Nephron (organoid): Measurements from ENCODE around the gene RPUSD4.
A peak's percentile ranks its signal among the peaks of the same experiment; 100 is the strongest.

Source experiments
- H3K27ac Mint-ChIP-seq, 3 experiments: 2 replicates each; pipeline ENCODE4 v1.8.0; 2020; ENCODE audit warnings: mixed read lengths in 3 of 3, mild to moderate bottlenecking in 2 of 3, moderate library complexity in 1 of 3
- H3K27me3 Mint-ChIP-seq: 2 replicates; pipeline ENCODE4 v1.8.0; 2021; ENCODE audit warnings: low read depth, mild to moderate bottlenecking, moderate library complexity, mixed read lengths
- H3K36me3 Mint-ChIP-seq: 2 replicates; pipeline ENCODE4 v1.8.0; 2020; ENCODE audit warnings: low read depth, mixed read lengths
- H3K4me1 Mint-ChIP-seq: 2 replicates; pipeline ENCODE4 v1.8.0; 2020; ENCODE audit warnings: mixed read lengths
- H3K4me3 Mint-ChIP-seq, 3 experiments: 2 replicates each; pipeline ENCODE4 v1.8.0; 2020; ENCODE audit warnings: mild to moderate bottlenecking in 3 of 3, mixed read lengths in 3 of 3, moderate library complexity in 2 of 3
- H3K9me3 Mint-ChIP-seq: 2 replicates; pipeline ENCODE4 v1.8.0; 2020; ENCODE audit warnings: mixed read lengths
- TF ChIP-seq, protein P1 (sequence below), 3 experiments: fragments of 200-600 bp; sonication (generic); IDR thresholded peaks; one replicate each; pipeline ENCODE4 v1.5.0; 2021; ENCODE audit warnings: antibody characterized with exemption in 3 of 3; ENCODE audit not compliant: unreplicated experiment in 3 of 3

The RPUSD4 gene

DNA sequence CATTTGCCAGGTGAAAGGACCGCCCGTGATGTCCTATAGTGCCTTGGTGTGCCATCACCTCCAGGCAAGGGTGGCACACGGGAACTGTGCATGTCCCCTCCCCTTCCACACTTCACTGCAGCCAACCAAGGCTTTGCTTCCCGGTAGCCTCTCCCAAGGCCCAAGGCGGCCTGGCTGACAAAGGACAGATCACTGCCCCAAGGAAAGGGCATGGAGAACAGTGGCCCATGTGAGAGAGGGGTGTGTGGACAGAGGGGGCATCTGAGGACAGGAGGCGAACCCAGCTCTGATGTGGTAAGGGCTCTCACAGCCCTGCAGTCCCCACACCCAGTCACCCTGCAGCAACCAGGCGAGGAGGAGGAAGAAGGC is 50.4 kb downstream of the RPUSD4 start:
- peak overlapping the region in 1 of 3 experiments; percentile 96 for H3K27ac Mint-ChIP-seq

GRCh38 chr11:126160345-126161022 is 51.0 kb downstream of the RPUSD4 start:
- peaks cover 56% of the 10 kb centered on the region for H3K4me1 Mint-ChIP-seq

More for the DNA sequence above, 50.4 kb downstream of the RPUSD4 start:
- TF ChIP-seq, protein P1, sequence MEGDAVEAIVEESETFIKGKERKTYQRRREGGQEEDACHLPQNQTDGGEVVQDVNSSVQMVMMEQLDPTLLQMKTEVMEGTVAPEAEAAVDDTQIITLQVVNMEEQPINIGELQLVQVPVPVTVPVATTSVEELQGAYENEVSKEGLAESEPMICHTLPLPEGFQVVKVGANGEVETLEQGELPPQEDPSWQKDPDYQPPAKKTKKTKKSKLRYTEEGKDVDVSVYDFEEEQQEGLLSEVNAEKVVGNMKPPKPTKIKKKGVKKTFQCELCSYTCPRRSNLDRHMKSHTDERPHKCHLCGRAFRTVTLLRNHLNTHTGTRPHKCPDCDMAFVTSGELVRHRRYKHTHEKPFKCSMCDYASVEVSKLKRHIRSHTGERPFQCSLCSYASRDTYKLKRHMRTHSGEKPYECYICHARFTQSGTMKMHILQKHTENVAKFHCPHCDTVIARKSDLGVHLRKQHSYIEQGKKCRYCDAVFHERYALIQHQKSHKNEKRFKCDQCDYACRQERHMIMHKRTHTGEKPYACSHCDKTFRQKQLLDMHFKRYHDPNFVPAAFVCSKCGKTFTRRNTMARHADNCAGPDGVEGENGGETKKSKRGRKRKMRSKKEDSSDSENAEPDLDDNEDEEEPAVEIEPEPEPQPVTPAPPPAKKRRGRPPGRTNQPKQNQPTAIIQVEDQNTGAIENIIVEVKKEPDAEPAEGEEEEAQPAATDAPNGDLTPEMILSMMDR (IDR thresholded peaks at IDR 0.05; ENCODE audit: unreplicated experiment in 3 of 3): no peak
- Mint-ChIP-seq H3K36me3 (no peaks in the 10 kb centered on the region), H3K4me1 (peaks cover 58% of the 10 kb centered on the region), H3K27me3 (peaks cover 3% of the 10 kb centered on the region), H3K9me3 (no peaks in the 10 kb centered on the region), H3K4me3 (peak overlapping the region in 1 of 3 experiments; percentile 56)

GRCh38 chr11:126159719-126160344 is 51.6 kb downstream of the RPUSD4 start:
- peak overlapping the region in 1 of 3 experiments; percentile 67 for H3K27ac Mint-ChIP-seq
- TF ChIP-seq, protein P1 (IDR thresholded peaks at IDR 0.05; ENCODE audit: unreplicated experiment in 3 of 3): no peak
- H3K4me1 Mint-ChIP-seq: peaks cover 55% of the 10 kb centered on the region
- no peaks in the 10 kb centered on the region for H3K36me3 Mint-ChIP-seq
- H3K4me3 Mint-ChIP-seq: peak overlapping the region in 2 of 3 experiments; percentile 25 to 45
- no peaks in the 10 kb centered on the region for H3K9me3 Mint-ChIP-seq
- H3K27me3 Mint-ChIP-seq: peaks cover 7% of the 10 kb centered on the region

More at GRCh38 chr11:126160345-126161022, 51.0 kb downstream of the RPUSD4 start:
- TF ChIP-seq, protein P1 (IDR thresholded peaks at IDR 0.05; ENCODE audit: unreplicated experiment in 3 of 3): no peak
- Mint-ChIP-seq H3K27ac (peak overlapping the region in 1 of 3 experiments; percentile 96), H3K36me3 (no peaks in the 10 kb centered on the region), H3K4me3 (peak overlapping the region in 2 of 3 experiments; percentile 40 to 56), H3K9me3 (no peaks in the 10 kb centered on the region), H3K27me3 (peaks cover 3% of the 10 kb centered on the region)

GRCh38 chr11:126158054-126158791 is 53.2 kb downstream of the RPUSD4 start:
- Mint-ChIP-seq H3K4me1 (peaks cover 55% of the 10 kb centered on the region), H3K9me3 (peaks cover 3% of the 10 kb centered on the region), H3K4me3 (no peak overlapping the region), H3K27me3 (peaks cover 8% of the 10 kb centered on the region), H3K27ac (no peak overlapping the region), H3K36me3 (no peaks in the 10 kb centered on the region)
- TF ChIP-seq, protein P1 (IDR thresholded peaks at IDR 0.05; ENCODE audit: unreplicated experiment in 3 of 3): no peak

DNA sequence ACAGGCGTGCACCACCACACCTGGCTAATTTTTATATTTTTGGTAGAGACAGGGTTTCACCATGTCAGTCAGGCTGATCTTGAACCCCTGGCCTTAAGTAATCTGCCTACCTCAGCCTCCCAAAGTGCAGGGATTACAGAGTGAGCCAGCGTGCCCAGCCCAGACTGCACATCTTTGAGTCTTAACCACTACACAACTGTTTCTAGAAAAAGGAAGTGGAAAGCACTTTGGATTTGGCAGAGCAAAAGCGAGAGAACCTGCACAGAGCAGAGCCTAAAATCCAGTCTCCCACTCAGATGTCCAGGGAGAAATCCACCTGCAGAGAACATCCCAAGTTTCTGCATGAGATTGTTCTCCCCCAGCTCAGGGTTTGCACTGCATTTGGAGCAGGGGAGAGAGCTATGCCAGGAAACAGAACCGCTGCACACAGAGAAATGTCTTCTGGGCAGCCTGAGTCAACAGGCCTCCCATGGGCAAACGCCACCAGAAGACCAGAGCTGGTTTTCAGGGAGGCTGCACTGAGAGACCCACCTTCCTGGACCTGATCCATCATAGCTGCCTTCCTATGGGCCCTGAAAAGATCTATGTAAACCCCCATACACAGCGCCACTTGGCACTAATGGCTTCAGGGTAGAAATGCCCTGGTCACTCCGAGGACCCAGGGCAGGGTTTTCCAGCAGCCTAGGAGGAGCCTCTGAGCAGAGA is 54.0 kb downstream of the RPUSD4 start:
- peaks cover 8% of the 10 kb centered on the region for H3K27me3 Mint-ChIP-seq
- peaks cover 55% of the 10 kb centered on the region for H3K4me1 Mint-ChIP-seq
- H3K4me3 Mint-ChIP-seq: no peak overlapping the region
- TF ChIP-seq, protein P1 (IDR thresholded peaks at IDR 0.05; ENCODE audit: unreplicated experiment in 3 of 3): no peak
- peaks cover 5% of the 10 kb centered on the region for H3K9me3 Mint-ChIP-seq
- no peaks in the 10 kb centered on the region for H3K36me3 Mint-ChIP-seq
- H3K27ac Mint-ChIP-seq: no peak overlapping the region
